CD4-positive, alpha-beta T cell treated with Interleukin-21 for 1 hour (primary cell): ENCODE measurements around the gene ESPNL.

Experiments used
- DNase-seq: peaks from one replicate; pipeline ENCODE4 v3.0.0-alpha.2; 2020

ESPNL gene

DNA sequence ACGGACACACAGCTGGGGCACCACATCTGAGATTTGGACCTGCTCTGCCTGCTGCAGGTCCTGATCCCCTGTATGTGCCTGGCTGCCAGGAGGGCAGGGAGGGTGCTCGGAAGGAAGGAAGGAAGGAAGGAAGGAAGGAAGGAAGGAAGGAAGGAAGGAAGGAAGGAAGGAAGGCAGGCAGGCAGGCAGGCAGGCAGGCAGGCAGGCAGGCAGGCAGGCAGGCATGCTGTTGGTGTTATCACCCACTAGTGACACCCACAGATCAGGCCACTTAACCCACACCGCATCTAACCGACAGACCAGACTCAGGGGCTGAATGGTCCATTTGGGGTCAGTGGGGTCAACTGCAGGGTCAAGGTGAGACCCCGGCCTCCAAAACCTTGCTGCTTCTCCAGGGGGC is 44.1 kb downstream of the ESPNL start:
- no peak for DNase-seq

DNA sequence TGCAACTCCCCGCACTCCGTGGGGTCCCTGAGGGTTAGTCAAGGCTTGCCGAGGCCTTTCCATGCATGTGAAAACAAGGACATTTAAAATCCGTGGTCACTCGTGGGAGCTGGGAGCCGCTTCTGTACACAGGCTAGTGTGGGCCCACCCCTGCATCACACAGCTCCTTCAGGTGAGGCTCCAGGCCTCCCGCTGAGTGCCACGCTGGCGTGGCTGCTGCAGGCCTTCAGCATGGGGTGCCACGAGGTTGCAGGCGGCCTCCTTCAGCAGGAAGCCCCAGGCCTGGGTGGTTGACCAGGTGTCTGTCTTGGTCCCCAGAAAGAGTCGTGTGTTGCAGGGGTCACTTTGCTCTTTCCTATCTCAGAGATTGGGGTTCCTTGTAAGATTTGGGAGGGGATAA is 44.9 kb downstream of the ESPNL start:
- DNase-seq = no peak

DNA sequence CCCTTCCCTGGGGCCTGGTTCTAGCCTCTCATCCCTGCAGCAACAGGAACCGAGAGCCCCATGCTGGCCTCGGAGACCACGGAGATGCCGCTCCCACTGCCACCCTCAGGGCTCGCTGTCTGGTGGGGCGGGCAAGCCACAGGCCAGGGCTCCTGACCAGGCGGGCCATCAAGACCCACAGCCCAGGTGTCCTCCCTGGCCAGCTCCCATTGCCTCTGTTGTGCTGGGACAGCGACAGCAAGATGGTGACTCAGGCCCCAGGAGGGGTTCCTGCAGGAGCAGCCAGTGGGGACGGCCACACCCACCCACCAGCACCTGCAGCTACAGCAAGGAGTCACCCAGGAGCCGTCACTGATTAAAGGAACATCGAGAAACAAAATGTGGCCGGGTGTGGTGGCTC is 45.7 kb downstream of the ESPNL start:
- no peak for DNase-seq

DNA sequence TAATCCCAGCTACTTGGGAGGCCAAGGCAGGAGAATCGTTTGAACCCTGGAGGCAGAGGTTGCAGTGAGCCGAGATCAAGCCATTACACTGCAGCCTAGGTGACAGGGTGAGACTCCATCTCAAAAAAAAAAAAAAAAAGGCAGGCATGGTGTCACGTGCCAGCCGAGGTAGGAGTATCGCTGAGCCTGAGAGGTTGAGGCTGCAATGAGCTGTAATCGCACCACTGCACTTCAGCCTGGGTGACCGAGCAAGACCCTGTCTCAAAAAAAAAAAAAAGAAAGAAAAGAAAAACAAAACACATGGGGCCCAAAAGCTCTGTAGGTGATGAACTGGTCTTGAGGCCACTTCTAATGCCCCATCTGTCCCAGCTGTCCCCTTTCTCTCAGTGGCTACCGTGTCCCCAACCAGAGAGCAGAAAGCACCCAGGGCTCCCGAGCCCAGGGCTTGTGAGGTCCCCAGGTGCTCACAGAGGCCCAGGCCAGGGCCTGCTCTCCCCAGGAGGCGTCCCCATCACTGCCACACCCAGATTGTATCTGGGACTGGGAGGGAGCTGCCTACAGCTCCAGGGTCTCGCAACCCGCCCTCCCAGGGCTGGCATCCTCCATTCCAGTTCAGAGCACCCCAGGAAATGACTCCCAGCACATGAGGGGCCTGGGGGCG is 46.9 kb downstream of the ESPNL start:
- no peak for DNase-seq

DNA sequence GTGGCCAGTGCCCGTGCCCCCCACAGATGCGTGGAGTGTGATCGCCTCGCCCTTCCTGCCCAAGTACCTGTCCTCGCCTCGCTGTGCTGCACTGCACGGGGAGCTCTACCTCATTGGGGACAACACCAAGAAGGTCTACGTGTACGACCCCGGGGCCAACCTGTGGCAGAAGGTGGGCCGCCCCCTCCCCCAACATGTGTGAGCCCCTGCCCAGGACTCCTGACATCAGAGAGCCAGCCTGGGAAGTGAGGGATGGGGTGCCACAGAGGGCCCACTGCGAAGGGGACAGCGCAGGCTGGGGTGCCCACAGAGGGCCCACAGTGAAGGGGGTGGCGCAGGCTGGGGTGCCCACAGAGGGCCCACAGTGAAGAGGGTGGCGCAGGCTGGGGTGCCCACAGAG is 48.8 kb downstream of the ESPNL start:
- no peak for DNase-seq

DNA sequence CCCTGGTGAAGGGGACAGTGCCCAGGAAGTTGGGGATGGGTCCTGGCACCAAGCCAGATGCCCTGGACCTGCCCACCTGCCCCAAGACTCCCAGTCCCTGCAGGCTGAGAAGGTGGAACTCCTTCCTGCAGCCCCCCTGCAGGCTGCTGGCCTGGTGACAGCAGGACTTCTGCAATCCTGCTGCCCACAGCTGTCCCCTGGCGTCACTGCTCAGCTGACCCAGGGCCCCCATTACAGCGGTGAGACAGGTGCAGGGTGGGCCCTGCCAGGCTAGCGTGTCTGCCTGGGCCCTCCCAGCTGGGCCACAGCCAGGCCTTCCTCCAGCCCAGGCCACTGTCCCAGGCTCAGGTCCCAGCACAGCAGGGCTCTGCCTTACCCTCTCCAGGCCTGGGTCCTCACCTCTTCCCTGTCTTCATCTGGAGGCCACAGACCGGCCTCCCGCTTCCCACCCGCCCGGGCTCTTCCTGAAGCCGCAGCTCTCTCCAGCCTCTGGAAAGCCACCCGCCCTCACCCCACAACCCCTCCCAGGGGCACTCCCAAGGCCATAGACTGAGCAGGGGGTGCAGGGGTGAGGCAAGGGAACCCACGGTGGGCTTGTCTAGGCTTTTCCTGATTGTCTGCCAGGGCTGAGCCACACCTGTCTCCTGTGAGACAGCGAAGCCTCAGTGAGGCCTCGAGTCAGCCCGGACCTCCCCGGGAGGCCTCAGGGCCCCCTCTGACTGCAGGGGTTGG is 49.9 kb downstream of the ESPNL start:
- DNase-seq = no peak

DNA sequence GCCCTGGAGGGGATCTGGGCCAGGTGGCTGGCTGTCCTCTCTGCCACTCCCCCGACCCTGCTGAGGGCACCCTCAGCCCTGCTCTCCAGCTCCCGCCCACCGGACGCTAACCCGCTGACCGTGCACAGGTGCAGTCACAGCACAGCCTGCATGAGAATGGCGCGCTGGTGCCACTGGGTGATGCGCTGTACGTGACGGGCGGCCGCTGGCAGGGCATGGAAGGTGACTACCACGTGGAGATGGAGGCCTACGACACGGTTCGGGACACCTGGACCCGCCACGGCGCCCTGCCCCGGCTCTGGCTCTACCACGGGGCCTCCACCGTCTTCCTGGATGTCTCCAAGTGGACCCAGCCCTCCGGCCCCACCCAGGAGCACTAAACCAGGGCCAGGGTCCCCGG is 50.5 kb downstream of the ESPNL start:
- no peak for DNase-seq

DNA sequence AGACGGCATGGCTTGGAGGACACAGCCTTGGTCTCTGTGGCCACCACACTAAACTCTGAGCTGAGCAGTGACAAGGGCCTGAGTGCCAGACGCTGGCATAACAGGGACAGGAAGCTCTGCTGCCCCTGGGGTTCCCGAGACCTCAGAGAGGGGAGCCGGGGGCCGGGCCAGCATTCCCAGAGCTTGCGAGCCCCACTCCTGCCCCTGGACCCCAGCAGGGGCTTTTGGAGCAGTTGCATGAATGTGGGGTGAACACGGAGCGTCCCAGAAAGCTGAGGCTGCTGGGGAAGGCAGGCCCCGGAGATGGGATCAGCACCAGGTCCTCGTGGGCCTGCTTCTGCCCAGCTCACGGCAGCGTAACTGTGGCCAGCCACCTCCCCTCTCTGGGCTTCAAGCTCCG is 51.1 kb downstream of the ESPNL start:
- DNase-seq = no peak

DNA sequence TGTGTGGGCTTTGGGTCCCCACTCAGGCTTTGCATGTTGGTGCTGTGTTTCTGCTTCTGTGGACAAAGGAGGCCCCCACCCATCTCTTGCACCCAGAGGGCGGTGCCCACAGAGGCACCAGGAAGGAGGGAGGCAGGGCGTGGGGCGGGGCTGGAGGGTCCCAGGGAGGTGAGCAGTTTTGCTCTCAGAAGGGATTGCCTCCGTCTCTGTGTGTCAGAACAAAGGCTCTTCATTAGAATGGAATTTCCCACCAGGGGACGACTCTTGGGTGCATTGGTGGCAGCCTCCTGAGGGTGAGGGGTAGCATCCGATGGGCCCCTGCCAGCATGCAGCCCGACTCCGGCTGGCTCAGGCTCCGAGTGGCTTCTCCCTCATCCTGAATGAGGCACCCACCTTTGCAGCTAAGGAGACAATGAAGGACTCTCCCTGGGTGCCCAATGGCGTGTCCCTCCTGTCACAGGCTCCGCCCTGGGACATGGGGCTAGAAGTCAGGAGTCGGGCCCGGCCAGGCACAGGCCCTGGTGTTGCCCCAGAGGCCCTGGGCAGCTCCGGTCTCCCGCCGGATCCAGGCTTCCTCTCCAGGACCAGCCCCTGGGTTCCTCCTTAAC is 51.6 kb downstream of the ESPNL start:
- no peak for DNase-seq

DNA sequence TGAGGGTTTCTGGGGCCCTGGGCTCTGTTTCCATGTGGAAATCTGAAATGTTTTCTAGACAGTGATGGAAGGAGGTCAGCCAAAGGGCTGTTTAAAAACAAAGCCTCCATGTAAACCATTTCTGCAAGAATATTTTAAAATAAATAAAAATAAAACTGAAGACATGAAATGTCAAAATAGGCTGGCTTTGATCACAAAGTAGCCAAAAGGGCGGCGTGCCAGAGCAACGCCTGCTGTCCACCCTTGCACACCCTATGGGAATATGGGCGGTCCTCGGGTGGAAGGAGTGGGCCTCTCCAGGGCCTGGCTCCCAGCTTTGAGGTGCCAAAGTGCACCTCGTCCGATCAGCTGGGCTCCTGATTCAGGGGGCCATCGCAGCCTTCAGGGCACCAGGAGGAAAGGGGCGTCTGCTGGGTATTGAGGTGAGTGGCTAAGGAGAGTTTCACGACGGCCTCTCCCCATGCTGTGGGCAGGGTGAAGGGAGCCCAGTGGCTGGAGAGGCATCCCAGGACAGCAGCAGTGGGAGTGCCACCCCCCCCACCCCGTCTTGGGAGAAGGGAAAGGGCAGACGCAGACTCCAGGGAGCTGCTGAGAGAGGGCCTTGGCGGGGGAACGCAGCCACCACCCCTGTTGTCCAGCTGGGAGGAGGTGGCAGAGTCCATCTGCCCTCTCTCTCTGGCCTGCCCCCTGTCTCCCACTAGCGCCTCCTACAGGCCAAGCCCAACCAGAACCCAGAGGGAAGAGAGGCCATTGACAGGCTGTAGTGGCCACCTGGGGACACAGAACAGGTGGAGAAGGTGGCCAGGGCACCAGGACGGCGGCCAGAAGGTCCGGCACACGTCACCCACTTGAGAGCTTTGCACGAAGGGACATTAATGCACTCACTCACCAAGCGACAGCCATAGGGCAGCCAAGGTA is 52.9 kb downstream of the ESPNL start:
- no peak for DNase-seq

DNA sequence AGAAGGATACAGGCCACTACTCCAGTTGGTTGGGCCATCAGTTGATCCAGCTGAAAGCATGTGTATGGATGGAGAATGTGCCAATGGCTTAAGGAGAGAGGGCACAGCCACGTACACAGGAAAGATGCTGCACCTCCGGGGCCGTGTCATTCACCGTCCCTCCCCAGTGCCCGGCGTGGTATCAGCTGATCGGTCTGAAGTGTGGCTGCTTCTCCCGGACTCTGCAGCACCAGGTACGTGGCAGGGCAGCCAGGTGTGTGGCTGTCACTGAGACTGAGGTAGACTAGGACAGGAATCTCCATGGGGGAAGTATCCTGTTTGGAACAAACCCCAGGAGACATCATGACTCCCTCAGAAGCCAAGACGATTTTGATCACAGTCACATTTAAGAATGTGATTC is 54.4 kb downstream of the ESPNL start:
- DNase-seq = no peak

DNA sequence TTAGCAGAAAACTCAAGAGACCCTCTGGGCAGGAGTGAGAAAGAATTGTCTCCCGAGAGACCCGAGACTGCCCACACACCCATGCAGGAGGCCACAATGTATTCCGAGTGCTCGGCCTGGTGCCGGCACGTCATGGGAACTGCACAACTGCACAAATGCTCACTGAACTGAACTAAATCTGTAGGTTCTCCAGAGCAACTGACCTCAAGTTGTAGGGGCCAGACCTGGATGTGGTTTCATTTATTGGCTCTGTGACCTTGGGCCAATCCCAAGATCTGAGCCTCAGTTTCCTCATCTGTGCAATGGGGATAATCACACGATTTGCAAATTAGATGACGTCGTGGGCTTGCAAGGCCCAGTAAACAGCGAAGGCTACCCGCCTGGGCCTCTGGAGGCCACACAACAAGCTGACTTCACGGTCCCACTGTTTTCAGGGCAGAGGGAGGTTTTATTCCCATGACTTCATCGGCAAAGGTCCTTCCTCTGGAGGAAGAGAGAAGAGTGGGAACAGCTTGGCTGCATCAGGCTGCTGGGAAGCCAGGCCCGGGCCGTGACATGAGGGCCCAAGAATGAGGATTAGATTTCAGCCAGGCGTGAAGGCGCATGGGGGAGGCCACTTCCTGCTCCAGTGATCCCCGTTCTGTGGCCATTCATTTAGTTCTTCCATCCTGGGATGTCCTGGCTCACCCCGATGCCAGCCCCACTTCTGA is 55.1 kb downstream of the ESPNL start:
- no peak for DNase-seq

DNA sequence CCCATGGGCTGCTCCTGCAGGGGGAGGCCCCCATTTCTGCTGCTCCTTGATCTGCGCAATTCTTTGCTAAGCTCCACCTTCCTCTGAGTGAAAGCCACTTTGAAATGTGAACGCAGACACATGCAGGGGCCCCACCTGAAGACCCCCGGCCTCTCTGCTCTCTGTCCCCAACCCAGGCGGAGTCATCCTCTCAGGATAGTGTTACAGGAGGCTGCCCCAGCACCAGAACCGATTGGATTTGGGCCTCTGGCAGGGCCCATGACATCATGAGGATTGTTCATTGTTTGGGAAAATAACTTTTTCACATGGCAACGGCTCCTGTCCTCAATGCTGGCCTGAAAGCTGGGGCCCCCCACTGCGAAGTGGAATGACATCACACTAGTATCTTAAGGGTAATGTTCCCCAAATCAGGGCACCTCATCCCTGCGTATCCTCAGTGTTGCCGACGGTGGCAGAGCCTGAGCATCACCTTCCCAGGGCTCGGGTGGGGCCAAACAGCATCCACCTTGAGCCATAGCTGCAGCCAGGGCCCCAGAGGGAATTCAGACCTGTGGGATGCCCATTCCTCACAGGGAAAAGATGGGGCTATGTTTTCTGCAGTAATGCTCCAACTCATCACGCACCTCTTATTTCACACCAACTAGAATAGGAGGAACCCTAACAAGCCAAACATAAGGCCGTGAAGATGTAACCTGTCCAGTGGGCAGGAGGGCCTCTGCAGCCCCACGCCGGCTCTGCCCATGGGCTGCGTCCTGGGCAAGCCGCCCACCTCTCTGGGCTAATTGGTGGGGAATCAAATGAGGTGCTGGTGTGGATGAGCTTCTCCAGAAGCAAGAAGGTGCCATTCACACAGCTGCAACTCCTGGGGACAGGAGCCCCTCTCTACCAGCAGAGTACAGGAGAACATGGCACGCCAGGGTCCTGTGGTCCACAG is 55.9 kb downstream of the ESPNL start:
- no peak for DNase-seq

DNA sequence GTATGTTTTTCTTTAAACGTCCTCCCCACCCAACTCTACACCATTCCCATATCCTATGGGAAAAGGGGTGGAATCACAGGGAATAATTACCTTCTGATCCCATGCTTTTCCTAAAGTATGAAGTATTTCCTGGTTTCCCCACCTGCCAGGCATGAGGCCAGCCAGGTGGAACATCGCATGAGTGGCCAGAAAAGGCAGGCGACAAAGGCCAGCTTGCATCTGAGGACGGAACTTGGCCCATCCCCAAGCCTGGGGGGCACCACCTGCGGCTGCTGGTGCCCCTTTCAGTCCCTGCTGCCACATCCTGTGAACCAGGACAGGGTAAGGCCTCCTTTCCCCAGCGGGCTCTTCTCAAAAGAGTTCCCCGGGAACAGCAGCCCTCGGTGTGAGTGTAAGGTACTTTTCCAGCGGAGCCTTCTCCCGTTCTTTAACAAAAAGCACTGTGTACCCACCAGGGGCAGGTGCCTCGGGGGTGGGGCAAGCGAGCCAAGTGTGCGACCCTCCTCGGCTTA is 57.4 kb downstream of the ESPNL start:
- no peak for DNase-seq

DNA sequence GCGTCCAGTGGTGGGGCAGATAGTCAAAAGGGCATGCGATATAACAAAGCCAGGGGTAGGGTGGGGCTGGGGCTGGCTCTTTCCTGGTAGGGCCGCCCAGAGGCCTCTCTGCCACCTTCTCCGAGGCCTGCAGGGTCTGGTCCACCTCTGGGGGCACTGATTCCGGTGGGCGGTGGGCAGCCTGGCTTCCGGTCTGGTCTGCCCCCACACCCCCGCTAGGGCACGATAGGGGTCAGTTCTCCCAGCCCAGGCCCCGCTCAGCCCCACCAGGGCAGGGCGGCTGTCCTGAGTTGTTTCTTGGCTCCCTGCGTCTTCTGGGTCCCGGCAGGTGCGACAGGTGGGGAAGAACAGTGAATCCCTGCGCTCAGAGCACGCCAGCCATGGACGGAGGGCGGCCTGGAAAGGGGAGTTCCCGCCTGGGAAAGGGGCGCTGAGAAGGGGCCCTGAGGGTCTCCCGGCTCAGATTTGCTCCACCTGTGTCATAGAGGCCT is 57.9 kb downstream of the ESPNL start:
- DNase-seq = no peak

DNA sequence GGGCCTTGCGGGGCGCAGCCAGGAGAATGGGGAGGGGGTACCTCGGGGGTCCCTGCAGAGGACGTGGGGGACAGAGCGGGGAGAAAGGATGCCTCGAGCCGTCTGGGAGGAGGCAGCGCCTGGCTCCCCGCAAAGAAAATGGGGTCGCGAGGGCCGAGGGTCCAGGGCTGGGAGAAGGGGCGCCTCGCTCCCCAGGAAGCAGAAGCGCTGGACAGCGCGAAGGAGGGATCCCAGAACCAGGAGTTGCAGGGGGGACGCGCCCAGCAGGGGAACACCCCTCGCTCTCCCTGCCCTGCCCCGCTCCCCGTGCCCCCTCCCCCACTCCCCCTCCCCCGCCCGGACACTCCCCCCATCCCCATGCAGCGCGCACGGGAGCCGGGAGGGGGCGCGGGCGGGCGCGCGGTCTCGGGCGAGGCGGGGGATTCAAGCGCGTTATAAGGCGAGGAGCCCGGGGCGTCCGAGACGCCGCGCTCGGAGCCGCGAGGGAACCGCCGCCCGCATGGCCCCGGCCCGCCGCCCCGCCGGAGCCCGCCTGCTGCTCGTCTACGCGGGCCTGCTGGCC is 58.5 kb downstream of the ESPNL start, which contains the start of gene ERFE:
TSS of gene ERFE (plus strand) at position 462 of the 562 bp plus-strand sequence. CDS start at position 500, 38 bp downstream.
- peak; percentile 36 for DNase-seq

DNA sequence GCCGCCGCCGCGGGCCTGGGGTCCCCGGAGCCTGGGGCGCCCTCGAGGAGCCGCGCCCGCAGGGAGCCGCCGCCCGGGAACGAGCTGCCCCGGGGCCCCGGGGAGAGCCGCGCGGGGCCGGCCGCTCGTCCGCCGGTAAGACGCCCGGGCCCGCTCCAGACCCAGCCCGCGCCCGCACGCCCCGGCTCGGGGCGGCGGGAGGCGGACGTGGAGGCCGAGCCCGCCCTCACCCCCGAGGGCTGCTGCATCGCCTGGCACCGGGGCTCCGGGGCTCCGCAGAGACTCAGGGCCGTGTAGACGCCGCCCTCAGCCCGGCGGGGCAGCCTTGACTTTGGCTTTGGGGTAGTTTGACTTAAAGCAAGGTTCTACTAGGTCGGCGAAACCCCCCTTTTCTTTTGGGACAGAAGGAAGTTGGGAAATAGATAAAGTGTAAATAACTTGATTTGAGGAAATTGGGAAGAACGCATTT is 59.0 kb downstream of the ESPNL start:
- DNase-seq = no peak

DNA sequence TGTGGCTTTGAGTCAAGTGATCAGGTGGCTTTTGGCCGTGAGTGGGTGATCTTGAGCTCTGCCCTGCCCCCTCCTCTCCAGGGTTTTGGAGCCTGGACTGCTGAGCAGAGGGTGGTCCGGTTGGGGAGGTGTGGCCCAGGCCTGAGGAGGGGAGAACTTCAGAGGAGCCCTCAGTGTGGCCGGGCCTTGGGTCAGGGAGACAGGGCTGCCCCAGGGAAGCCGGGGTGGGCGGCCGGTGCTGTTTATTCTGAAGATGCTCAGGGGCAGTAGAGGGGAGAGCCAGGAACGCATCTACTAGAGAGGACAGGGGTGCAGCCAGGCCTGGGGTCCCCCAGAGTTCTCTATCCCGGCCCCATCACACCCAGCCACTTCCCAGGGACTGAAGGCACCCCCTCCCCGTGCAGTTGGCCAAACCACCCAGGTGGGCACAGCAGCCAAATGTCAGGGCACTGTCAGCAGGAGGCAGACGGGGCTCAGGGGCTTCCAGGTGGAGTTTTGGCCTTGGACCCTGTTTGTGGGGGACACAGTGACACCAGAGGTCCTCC is 59.6 kb downstream of the ESPNL start:
- DNase-seq = no peak

DNA sequence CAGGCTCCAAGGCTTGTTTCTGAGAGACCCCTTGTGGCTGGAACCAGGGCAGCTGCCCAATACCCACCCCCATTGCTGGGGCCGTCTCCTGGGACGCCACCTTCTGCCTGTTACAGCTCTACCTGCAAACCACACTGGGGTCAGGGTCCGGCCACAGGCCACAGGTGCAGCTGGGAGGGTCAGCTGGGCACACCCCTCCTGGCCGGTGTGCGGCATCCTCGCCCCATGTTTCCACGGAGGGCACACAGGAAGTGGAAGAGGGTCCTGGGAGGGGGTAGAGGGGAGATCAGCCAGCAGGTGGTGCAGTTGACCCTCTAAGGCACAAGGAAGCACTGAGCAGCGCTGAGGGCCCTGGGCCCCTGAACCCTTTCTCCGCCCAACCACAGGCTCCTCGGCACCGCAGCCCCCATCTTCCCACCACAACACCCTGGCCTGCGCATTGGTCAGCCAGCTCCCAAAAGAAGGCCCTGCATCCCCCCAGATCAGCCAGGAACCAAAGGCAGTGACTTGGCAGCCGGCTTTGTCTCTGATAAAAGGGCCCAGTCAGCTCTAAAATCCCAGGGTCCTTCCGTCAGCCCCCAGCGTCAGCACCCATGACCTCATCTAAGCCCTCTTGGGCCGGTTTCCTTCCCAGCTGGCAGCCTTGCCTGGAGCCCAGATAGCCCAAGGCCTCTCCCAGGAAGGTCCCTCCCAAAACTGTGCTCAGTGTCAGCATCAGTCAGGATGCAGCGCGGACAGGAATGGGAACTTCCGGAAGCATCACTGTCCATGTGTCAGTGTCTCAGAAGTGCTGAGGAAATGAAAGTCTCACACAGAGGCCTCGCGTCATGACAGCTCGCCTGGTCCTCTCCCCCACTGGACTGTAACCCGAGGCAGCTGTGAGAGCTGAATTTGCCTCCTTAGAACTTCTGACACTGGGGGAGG is 60.3 kb downstream of the ESPNL start:
- no peak for DNase-seq
